PFSK-1 (cell line): Measurements from ENCODE around the gene FAM169A.

Experiments used
- FOXP2 ChIP-seq: optimal IDR thresholded peaks from 2 replicates; pipeline ENCODE3; 2011; ENCODE audit warnings: borderline replicate concordance, control low read depth, inconsistent platforms; ENCODE audit not compliant: insufficient read depth; ENCODE audit errors: extremely low read length, extremely low read depth
- POLR2AphosphoS5 ChIP-seq: IDR thresholded peaks from 2 replicates; pipeline ENCODE4 v1.6.1; 2012; ENCODE audit warnings: low read depth, mild to moderate bottlenecking, control low read depth, low read length, moderate library complexity
- SIN3A ChIP-seq: IDR thresholded peaks from 2 replicates; pipeline ENCODE4 v1.6.1; 2012; ENCODE audit warnings: mild to moderate bottlenecking, low read length, moderate library complexity, borderline replicate concordance; ENCODE audit not compliant: insufficient read depth
- TAF1 ChIP-seq: IDR thresholded peaks from 2 replicates; pipeline ENCODE4 v1.6.1; 2012; ENCODE audit warnings: low read length, control low read depth, borderline replicate concordance; ENCODE audit not compliant: insufficient read depth
- TF ChIP-seq, protein P1 (sequence below), 2 experiments: IDR thresholded peaks; 2 replicates each; pipeline versions ENCODE4 v1.6.1 to v1.8.0; 2011 to 2012; ENCODE audit warnings: low read depth in 2 of 2, low read length in 2 of 2, control low read depth in 1 of 2, inconsistent platforms in 1 of 2, mild to moderate bottlenecking in 1 of 2, moderate library complexity in 1 of 2; ENCODE audit not compliant: insufficient read depth in 1 of 2

FAM169A gene

DNA sequence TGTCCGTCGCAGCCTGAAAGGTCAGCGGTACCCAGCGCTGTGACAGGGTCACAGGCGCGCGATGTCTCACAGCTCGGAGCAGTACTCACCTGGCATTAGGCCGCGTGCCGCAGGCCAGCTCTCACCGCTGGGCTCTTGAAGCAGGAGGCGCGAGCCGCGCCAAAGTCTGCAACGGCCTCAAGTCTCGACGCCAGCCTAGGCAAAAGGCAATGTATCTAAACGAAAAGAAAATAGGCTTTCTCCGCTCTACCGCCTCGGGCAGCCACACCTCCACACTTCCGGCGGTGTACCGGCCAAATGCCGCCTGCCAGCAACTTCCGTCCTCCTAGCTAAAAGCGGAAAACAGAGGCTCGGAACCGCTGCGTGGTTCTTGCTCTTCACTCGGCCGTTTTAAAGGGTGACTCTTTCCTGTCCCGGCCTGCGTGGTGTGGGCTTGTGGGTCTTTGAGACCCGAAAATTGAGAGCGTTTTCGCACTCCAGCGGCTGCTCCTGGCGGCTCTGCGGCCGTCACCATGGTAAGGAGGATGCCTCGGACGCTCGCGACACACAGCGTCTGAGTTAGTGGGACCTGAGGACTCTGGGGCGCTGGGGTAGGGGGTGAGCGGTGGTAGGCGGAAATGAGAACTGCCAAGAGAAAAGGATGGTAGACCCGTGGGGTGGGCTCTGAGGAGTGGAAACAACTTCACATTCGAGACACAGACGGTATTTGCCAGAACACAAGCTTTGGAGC lies 99.2 kb downstream of the FAM169A start, which contains the start of the genes GFM2 and NSA2:
TSS of gene GFM2 (minus strand) at position 269 of the 730 bp plus-strand sequence. CDS start 3,375 bp downstream, outside the sequence.
TSS of gene NSA2 (plus strand) at position 401 of the 730 bp plus-strand sequence. CDS start at position 513, 112 bp downstream.
- TF ChIP-seq, protein P1, sequence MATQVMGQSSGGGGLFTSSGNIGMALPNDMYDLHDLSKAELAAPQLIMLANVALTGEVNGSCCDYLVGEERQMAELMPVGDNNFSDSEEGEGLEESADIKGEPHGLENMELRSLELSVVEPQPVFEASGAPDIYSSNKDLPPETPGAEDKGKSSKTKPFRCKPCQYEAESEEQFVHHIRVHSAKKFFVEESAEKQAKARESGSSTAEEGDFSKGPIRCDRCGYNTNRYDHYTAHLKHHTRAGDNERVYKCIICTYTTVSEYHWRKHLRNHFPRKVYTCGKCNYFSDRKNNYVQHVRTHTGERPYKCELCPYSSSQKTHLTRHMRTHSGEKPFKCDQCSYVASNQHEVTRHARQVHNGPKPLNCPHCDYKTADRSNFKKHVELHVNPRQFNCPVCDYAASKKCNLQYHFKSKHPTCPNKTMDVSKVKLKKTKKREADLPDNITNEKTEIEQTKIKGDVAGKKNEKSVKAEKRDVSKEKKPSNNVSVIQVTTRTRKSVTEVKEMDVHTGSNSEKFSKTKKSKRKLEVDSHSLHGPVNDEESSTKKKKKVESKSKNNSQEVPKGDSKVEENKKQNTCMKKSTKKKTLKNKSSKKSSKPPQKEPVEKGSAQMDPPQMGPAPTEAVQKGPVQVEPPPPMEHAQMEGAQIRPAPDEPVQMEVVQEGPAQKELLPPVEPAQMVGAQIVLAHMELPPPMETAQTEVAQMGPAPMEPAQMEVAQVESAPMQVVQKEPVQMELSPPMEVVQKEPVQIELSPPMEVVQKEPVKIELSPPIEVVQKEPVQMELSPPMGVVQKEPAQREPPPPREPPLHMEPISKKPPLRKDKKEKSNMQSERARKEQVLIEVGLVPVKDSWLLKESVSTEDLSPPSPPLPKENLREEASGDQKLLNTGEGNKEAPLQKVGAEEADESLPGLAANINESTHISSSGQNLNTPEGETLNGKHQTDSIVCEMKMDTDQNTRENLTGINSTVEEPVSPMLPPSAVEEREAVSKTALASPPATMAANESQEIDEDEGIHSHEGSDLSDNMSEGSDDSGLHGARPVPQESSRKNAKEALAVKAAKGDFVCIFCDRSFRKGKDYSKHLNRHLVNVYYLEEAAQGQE (IDR thresholded peaks at IDR 0.05; ENCODE audit: insufficient read depth in 1 of 2, low read depth in 2 of 2, low read length in 2 of 2): no peak
- TF ChIP-seq TAF1 (peak; percentile 81), FOXP2 (no peak), SIN3A (peak; percentile 82; the same call in 1 of the 2 replicates), POLR2AphosphoS5 (peak; percentile 81)

DNA sequence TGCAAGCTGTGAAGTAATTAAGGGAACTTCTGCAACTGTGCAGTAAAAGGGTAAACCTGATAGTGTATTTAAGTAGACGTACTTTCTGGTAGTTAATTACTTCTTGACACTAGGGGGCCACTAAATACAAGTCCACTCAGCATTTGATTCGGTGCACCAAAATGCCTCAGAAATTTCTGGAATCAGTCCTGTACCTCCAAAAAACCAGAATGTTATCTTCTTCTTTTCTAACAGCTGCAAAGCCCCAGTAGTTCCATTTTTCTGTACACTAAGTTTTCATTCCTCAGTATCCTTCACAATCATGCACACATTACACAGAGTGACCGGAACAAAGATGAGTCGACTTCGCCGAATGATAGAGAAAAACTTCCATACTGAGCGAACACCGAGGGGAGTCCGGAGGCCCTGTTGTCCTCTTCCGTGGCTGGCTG lies 99.8 kb downstream of the FAM169A start:
- TF ChIP-seq TAF1: no peak
- no peak for TF ChIP-seq FOXP2
- no peak for TF ChIP-seq SIN3A
- no peak for TF ChIP-seq POLR2AphosphoS5
- TF ChIP-seq, protein P1 (IDR thresholded peaks at IDR 0.05; ENCODE audit: insufficient read depth in 1 of 2, low read depth in 2 of 2, low read length in 2 of 2): no peak

DNA sequence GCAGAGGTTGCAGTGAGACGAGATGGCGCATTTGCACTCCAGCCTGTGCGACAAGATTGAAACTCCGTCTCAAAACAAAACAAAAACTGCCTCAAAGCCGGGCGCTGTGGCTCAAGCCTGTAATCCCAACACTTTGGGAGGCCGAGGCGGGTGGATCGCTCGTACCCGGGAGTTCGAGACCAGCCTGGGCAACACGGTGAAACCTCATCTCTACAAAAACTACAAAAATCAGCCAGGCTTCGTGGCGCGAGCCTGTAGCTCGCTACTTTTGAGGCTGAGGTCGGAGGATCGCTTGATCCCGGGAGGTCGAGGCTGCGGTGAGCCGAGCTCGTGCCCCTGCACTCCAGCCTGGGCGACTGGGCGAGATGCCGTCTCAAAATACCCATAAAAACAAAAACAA lies 100.3 kb downstream of the FAM169A start:
- TF ChIP-seq POLR2AphosphoS5 (no peak), FOXP2 (no peak), TAF1 (no peak), SIN3A (no peak)
- TF ChIP-seq, protein P1 (IDR thresholded peaks at IDR 0.05; ENCODE audit: insufficient read depth in 1 of 2, low read depth in 2 of 2, low read length in 2 of 2): no peak

DNA sequence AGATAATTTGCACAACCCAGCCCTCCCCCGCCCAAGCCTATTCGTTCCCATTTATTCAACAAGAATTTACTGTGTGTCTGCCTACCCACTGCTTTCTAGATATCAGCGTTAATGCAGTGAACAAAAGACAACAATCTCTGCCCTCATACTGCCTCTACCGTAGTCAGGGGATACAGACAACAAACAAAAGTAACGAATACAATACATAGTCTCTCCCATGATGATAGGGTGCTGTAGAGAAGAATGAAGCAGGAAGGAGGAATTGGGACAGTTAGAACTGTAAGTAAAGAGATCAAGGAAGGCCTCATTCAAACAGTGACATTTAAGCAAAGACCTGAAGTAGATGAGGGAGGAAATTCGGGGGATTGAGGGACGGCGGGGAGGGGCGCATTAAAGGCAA lies 101.0 kb downstream of the FAM169A start:
- TF ChIP-seq SIN3A: no peak

DNA sequence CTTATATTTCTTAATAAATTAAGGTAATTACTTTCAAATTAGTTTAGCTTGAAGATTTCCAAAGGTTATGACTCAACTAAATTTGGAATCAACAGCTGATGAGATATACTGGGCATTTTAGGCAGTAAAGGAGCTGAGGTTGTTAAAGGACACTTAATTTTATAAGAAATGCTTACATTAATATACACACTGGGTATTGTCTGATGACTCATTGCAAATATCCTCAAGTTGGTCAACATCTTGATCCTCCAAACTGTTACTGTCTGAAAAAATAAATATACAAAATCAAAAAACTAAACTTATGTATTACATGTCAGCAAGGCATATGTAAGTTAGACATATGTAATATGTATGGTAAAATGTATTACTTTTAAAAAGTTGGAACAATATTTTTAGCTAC lies 102.7 kb downstream of the FAM169A start:
- TF ChIP-seq, protein P1 (IDR thresholded peaks at IDR 0.05; ENCODE audit: insufficient read depth in 1 of 2, low read depth in 2 of 2, low read length in 2 of 2): no peak
- TF ChIP-seq FOXP2 (no peak), TAF1 (no peak), SIN3A (no peak), POLR2AphosphoS5 (no peak)
